Cortex of kidney (tissue), 1 donor: ENCODE measurements around the gene CCDC142.
"Not testable (repeated sequence)": the region's sequence is repeated elsewhere in the genome, so short reads cannot be mapped to it uniquely, and the experiment has no call there.

ENCODE experiments used
- DNase-seq: peaks from one replicate; lab custom pipeline; 2025; lab: John Stamatoyannopoulos, UW

CCDC142 gene

GRCh38 chr2:74498500-74499266, 15.9 kb upstream of the CCDC142 start:
- no peak for DNase-seq

- DNase-seq: no peak
These were observed 15.1 kb upstream of the CCDC142 start for GRCh38 chr2:74497777-74498499.

- no peak for DNase-seq
These were observed 14.4 kb upstream of the CCDC142 start for GRCh38 chr2:74496997-74497776.

DNA sequence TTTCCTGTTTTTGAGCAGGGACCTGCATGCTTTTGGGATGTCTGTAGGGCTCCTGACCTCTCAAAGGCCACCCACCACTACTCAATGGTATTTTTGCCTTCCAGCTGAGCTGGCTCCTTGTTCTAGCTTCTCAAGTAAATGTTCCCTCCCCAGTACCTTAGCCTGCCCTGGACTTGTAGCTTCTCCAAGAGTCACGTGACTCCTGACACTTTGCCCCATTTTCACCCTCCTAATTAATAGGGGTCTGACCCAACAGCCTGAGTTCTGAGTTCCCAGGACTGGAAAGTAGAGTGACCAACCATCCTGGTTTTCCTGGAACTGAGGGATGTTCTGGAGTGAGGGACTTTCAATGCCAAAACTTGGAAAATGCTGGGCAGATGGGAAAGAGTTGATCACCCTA, 12.6 kb upstream of the CCDC142 start:
- no peak for DNase-seq

DNA sequence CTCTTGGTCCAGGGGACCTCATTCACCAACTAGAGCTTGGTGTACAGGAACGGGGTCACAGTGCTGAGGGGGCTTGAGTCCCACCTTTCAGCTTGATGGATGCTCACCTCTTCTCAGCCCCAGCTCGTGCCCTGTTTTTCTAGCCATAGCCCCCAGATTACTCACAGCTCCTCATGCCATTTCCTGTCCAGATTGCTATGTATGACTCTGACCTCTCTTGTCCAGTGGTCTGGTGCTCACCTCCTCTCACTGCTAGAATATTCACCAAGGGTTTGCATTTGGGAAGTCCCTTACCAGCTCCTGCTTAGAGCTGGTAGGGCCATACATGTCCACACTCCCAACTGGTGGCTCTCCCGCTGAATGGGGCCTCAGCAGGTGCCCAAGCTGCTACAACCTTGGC, 10.7 kb upstream of the CCDC142 start:
- no peak for DNase-seq

GRCh38 chr2:74491648-74492544, 9.1 kb upstream of the CCDC142 start:
- no peak for DNase-seq

GRCh38 chr2:74489906-74490305, 7.1 kb upstream of the CCDC142 start:
- no peak for DNase-seq

- no peak for DNase-seq
These were observed 6.1 kb upstream of the CCDC142 start for GRCh38 chr2:74488643-74489481.

DNA sequence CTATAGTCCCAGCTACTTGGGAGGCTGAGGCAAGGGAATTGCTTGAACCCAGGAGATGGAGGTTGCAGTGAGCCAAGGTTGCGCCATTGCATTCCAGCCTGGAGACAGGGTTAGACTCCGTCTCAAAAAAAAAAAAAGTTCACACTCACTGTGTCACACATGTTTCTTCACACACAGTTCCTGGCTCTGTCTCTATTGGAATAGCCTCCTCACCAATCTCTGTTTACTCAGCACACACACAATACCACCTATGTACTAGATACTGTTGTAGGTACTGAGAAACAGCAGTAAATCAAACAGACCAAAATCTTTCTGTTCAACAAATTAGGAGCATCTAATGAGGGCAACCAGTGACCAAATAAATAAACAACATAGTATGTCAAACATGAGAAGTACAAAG, 3.3 kb upstream of the CCDC142 start:
- DNase-seq: no peak

DNA sequence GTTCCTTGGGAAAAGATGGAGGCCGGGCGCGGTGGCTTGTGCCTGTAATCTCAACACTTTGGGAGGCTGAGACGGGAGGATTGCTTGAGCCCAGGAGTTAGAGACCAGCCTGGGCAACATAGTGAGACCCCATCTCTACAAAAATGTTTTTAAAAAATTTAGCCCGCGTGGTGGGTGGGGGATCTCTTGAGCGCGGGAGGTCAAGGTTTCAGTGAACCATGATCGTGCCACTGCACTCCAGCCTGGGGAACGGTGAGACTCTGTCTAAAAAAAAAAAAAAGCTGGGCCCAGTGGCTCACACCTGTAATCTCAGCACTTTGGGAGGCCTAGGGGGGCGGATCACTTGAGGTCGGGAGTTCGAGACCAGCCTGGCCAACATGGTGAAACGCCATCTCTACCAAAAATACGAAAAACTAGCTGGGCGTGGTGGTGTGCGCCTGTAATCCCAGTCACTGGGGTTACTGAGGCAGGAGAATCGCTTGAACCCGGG, 922 bp upstream of the CCDC142 start:
- not testable (repeated sequence) for DNase-seq

DNA sequence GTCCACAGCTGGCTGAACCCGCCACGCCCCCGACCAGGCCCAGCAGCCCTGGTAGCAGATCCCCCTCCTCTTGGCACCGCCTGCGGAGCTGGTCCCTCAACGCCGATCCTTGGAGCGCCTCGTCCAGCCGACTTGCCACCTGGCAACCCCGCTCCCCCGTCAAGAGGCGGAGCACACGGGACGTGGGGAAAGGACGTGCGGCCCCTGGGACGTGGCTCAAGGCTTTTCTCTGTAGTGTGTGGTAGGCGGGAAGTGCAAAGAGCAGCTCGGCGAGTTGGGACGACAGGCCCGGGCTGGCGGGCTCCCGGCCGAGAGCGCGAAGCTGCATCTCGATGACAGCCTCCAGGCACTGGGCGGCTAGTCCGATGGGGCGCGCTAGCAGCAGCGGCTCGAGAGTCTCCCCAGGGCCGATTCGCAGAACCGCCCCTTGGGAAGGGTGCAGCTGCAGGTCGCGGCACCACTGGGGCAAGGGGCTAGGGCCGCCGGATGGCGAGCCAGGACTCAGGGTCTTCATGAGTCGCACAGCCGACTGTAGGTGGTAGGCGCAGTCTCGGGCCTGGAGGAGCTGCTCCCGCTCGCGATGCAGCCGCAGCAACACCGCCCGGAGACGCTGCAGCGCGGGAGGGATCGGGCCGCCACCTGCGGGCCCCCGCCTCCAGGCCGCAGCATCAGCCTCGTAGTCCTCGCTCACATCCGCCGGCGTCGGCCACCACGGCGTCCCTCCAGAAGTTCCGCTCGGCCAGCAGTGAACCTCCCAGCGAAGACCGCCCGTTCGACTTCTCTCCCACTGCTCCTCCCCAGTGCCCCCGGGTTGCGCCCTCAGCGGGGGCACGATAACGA, 617 bp downstream of the CCDC142 start:
- no peak for DNase-seq

GRCh38 chr2:74481431-74481830, 1.4 kb downstream of the CCDC142 start:
- DNase-seq: no peak

GRCh38 chr2:74474899-74475298, 7.9 kb downstream of the CCDC142 start:
- no peak for DNase-seq

GRCh38 chr2:74474481-74474880, 8.3 kb downstream of the CCDC142 start:
- DNase-seq: no peak

DNA sequence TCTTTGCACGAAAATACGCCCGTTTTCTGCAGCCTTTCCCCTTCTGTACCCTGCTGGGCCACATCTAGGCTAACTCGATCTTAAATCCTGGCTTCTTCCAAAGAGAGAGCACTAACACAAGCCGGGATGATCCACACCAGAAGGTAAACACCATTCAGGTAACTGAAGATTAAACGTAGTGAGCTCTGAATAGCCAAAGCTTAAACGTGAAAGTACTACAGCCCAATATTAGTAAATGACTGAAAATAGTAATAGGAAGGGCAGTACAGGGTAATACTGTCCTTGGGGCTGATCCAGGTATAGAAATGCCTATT, 9.9 kb downstream of the CCDC142 start:
- DNase-seq: no peak

DNA sequence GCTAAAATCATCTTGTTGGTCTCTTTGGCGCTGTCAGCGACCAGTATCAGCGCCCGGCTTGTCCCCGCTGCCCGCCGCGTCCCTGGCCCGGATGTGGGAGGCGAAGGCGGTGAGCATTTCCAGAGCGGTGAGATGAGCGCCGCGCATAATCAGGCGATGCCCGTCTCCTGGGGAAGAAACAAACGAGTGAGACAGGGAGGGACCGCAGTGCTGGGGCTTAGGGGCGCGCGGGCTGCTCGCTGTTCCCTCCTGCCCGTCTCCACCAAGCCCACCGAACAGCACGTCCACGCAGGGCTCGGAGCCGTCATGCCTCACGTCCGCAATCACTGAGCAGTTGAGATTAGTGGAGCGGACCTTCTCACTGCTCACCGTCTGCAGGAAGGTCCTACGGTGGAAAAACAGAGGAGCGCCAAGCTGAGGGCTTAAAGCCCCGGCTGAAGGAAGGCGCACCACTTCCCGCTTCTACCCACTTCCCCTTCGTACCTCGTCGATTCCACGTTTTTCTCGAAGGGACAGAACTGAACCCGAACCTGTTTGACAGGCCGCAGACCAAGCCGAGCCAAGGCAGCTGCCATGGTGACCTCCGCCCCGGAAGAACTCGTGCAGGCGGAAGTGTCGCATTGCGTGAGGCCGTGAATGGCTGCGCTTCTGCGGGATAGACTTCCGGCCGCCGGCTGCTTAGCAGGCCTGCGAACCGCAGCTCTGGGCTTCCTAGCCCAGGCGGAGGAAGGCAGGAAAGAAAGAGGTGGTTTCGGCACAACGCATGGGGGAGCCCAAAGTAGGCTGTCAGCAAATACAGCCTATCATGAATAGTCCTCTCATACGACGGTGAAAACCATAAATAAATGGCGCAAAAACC, 10.5 kb downstream of the CCDC142 start, which contains the start of gene MRPL53:
MRPL53 (minus strand) TSS at position 595 of the 859 bp plus-strand sequence; CDS start at position 575, 20 bp downstream.
- no peak for DNase-seq

- DNase-seq: no peak
These were observed 11.3 kb downstream of the CCDC142 start for GRCh38 chr2:74471332-74472065.

- not testable (repeated sequence) for DNase-seq
These were observed 12.1 kb downstream of the CCDC142 start for GRCh38 chr2:74470742-74471141.
